ENCODE measurements around the gene PLXNA4. TPM values are rescaled to one million over a fixed set of nuclear protein-coding genes. Genes with fewer than 3 reads are reported as not detected.

The PLXNA4 gene
- total RNA-seq, 4 donors from 2014 or later, result 5.1 to 7.0 (median 5.3) TPM

GRCh38 chr7:132584796-132585494 is 8.7 kb upstream of the PLXNA4 start:
- TF ChIP-seq POLR2A (IDR thresholded peaks at IDR 0.05), result no peak
- no peak for TF ChIP-seq CTCF (IDR thresholded peaks at IDR 0.05)
- 41 to 49% methylated on average over 7 of the region's 7 CpGs for WGBS, 2 donors
- no peak overlapping the region for H3K4me3 ChIP-seq (ENCODE audit: low read depth, poor library complexity, severe bottlenecking)
- DNase-seq (ENCODE audit: low spot score in 2 of 2), result no peak
- intact Hi-C loops (cut with DNase I; ENCODE audit: low total_unique reads), result no loop called here

GRCh38 chr7:132581431-132581830 is 5.2 kb upstream of the PLXNA4 start:
- DNase-seq (ENCODE audit: low spot score in 2 of 2), result no peak
- 89 to 90% methylated on average over 4 of the region's 4 CpGs for WGBS, 2 donors
- H3K4me3 ChIP-seq (ENCODE audit: low read depth, poor library complexity, severe bottlenecking), result no peak overlapping the region
- no peak for TF ChIP-seq POLR2A (IDR thresholded peaks at IDR 0.05)
- TF ChIP-seq CTCF (IDR thresholded peaks at IDR 0.05), result no peak
- intact Hi-C loops (cut with DNase I; ENCODE audit: low total_unique reads), result no loop called here

- TF ChIP-seq POLR2A (IDR thresholded peaks at IDR 0.05) (no peak), CTCF (IDR thresholded peaks at IDR 0.05) (peak in 1 of 3 donors; percentile 57)
- peak; percentile 52 to 92 for DNase-seq (ENCODE audit: low spot score in 2 of 2)
- WGBS, 2 donors, result 4 to 6% methylated on average over 4 of the region's 4 CpGs
- H3K4me3 ChIP-seq (ENCODE audit: low read depth, poor library complexity, severe bottlenecking), result no peak overlapping the region
- intact Hi-C loops (cut with DNase I; ENCODE audit: low total_unique reads), result no loop called here
Observed at GRCh38 chr7:132580717-132581285, 4.5 kb upstream of the PLXNA4 start.

- TF ChIP-seq CTCF (IDR thresholded peaks at IDR 0.05), result no peak
- TF ChIP-seq POLR2A (IDR thresholded peaks at IDR 0.05), result no peak
- no peak for DNase-seq (ENCODE audit: low spot score in 2 of 2)
- intact Hi-C loops (cut with DNase I; ENCODE audit: low total_unique reads), result no loop called here
- 37 to 39% methylated on average over 1 of the region's 1 CpG for WGBS, 2 donors
- H3K4me3 ChIP-seq (ENCODE audit: low read depth, poor library complexity, severe bottlenecking), result no peak overlapping the region
Observed at GRCh38 chr7:132580277-132580676, 4.0 kb upstream of the PLXNA4 start.

- TF ChIP-seq CTCF (IDR thresholded peaks at IDR 0.05) (no peak), POLR2A (IDR thresholded peaks at IDR 0.05) (no peak)
- no peak overlapping the region for H3K4me3 ChIP-seq (ENCODE audit: low read depth, poor library complexity, severe bottlenecking)
- intact Hi-C loops (cut with DNase I; ENCODE audit: low total_unique reads), result loop anchor here (5.0 kb wide), 2 partner anchors 262 to 632 kb away; no protein-coding TSS in a partner anchor
- 89% methylated on average over 10 of the region's 10 CpGs for WGBS, 2 donors
- DNase-seq (ENCODE audit: low spot score in 2 of 2), result no peak
Observed at GRCh38 chr7:132579260-132579899, 3.1 kb upstream of the PLXNA4 start.

Data from lower leg skin (tissue), 4 donors.